HAP-1 (cell line): ENCODE results near the gene COX7B.

ENCODE experiments used
- DNase-seq, 2 experiments: peaks; one replicate each; pipeline ENCODE4 v3.0.0-alpha.2; 2016 to 2020; ENCODE audit warnings: low spot score in 2 of 2
- H3K27me3 ChIP-seq: fragments of 250-450 bp; sonication (Bioruptor Pico); 2 replicates; pipeline ENCODE4 v1.5.1; 2020; ENCODE audit warnings: low read depth, mild to moderate bottlenecking, moderate library complexity
- H3K36me3 ChIP-seq: fragments of 250-450 bp; sonication (Bioruptor Pico); replicated peaks from 2 replicates; pipeline ENCODE4 v1.5.1; 2020; ENCODE audit warnings: mild to moderate bottlenecking
- H3K4me1 ChIP-seq: fragments of 250-450 bp; sonication (Bioruptor Pico); 2 replicates; pipeline ENCODE4 v1.5.1; 2020; ENCODE audit warnings: mild to moderate bottlenecking
- H3K4me3 ChIP-seq: fragments of 250-450 bp; sonication (Bioruptor Pico); 2 replicates; pipeline ENCODE4 v1.5.1; 2020; ENCODE audit warnings: mild to moderate bottlenecking, moderate library complexity
- H3K9me3 ChIP-seq: fragments of 250-450 bp; sonication (Bioruptor Pico); 2 replicates; pipeline ENCODE4 v1.5.1; 2020; ENCODE audit warnings: mild to moderate bottlenecking, moderate library complexity
- in situ Hi-C: fragments of 300-500 bp; cut with MboI; formaldehyde crosslinking; loops from 3 replicates; pipeline ENCODE4 v1.14.3; 2020; ENCODE audit warnings: low sequenced_read_pairs, inconsistent platforms, mixed read lengths

COX7B gene

GRCh38 chrX:77953708-77954107 lies 54.4 kb downstream of the COX7B start:
- no peaks in the 10 kb centered on the region for H3K36me3 ChIP-seq
- no peaks in the 10 kb centered on the region for H3K27me3 ChIP-seq
- no peak overlapping the region for H3K4me3 ChIP-seq
- H3K9me3 ChIP-seq = no peaks in the 10 kb centered on the region
- no peaks in the 10 kb centered on the region; the same call in 1 of the 2 replicates for H3K4me1 ChIP-seq
- no peak for DNase-seq
- in situ Hi-C loops = no loop called here
